Right cardiac atrium (tissue), 5 donors: Measurements from ENCODE around the gene EMC1. TPM values are rescaled to one million over a fixed set of nuclear protein-coding genes. Genes with fewer than 3 reads are reported as not detected.
"Not testable (repeated sequence)": the region's sequence is repeated elsewhere in the genome, so short reads cannot be mapped to it uniquely, and the experiment has no call there.

Experiments
- ATAC-seq, 2 donors: fragments of 200-7000 bp; cut with Tn5 transposase; one replicate each; pipeline versions ENCODE4 v1.8.0 to v1.9.1; 2020; ENCODE audit warnings: moderate library complexity in 2 of 2, mild to moderate bottlenecking in 1 of 2
- DNase-seq, 3 donors: peaks; one replicate each; pipeline ENCODE4 v3.0.0-alpha.2; 2020
- H3K27ac ChIP-seq: one replicate; pipeline ENCODE4 v1.5.1; 2013; ENCODE audit warnings: mild to moderate bottlenecking, low read length, control low read depth, moderate library complexity
- H3K27me3 ChIP-seq: one replicate; pipeline ENCODE4 v1.6.1; 2013; ENCODE audit not compliant: control insufficient read depth, insufficient read depth
- H3K4me1 ChIP-seq: one replicate; pipeline ENCODE4 v1.6.1; 2013; ENCODE audit warnings: low read length; ENCODE audit not compliant: control insufficient read depth, insufficient read depth
- H3K4me3 ChIP-seq: one replicate; pipeline ENCODE4 v1.5.1; 2013; ENCODE audit warnings: low read length, control low read depth
- H3K9me3 ChIP-seq: one replicate; pipeline ENCODE4 v1.6.1; 2013; ENCODE audit warnings: low read length; ENCODE audit not compliant: control insufficient read depth
- WGBS: extraction: QIAGEN DNeasy Blood & Tissue Kit; methylation state at CpG from one replicate; pipeline ENCODE4 v1.1.7; 2013; 5-methylcytosine and 5-hydroxymethylcytosine counted together
- intact Hi-C, 4 donors: fragments of 100-400 bp; cut with DNase I; formaldehyde crosslinking; loops; one replicate each; pipeline versions ENCODE4 v1.11.0 to v1.14.0; 2022 to 2023
- long read RNA-seq, 4 donors: library from polyadenylated mRNA; unstranded; transcript quantifications; one replicate each; pipeline ENCODE4 v2.0.0, GENCODE V29; 2020 to 2021
- polyA plus RNA-seq: library from polyadenylated mRNA; stranded (reverse); fragments of 200-250 nt; gene quantifications from one replicate; pipeline ENCODE4 v1.2.3, GENCODE V29; 2013
- total RNA-seq, 4 donors: library from RNA; stranded (reverse); fragmentation: NEBNext Ultra II Directional; extraction: Animal tissue kit (Norgen Biotek cat#: 25700); gene quantifications; one replicate each; pipeline ENCODE4 v1.2.1, GENCODE V29; 2021
- donor health status: healthy with polysubstance abuse.
- donor health status: DM: no; HTN: yes; CAD: no.
- donor health status: DM: no; HTN: no; CAD: no.
- donor health status: DM: no; HTN: yes; CAD: no; lungs with severe emphysema.
- donor health status: DM: yes; HTN: yes; CAD: no.

The EMC1 gene
- 10 to 100 TPM; 25.9 to 31.9 (median 30.8) TPM for total RNA-seq
- 11.5 TPM for polyA plus RNA-seq
- long read RNA-seq, donor 1, full-length matches to known transcripts, result 48 of 65 reads
- long read RNA-seq, donor 1, partial matches to known transcripts, result 9 of 65 reads
- long read RNA-seq, donor 1, other reads (novel, unspliced or antisense), result 8 of 65 reads
- long read RNA-seq, donor 2, full-length matches to known transcripts, result 24 of 29 reads
- long read RNA-seq, donor 2, partial matches to known transcripts, result 3 of 29 reads
- long read RNA-seq, donor 2, other reads (novel, unspliced or antisense), result 2 of 29 reads
- long read RNA-seq, donor 3, full-length matches to known transcripts, result 142 of 177 reads
- long read RNA-seq, donor 3, partial matches to known transcripts, result 9 of 177 reads
- long read RNA-seq, donor 3, other reads (novel, unspliced or antisense), result 26 of 177 reads
- long read RNA-seq, donor 4, full-length matches to known transcripts, result 19 of 24 reads
- long read RNA-seq, donor 4, partial matches to known transcripts, result 1 of 24 reads
- long read RNA-seq, donor 4, other reads (novel, unspliced or antisense), result 4 of 24 reads

GRCh38 chr1:19251305-19252196, at the start of gene EMC1, which contains the start of gene MRTO4:
Gene EMC1 (minus strand): TSS chr1:19251524. CDS start chr1:19251509, 15 bp downstream.
Gene MRTO4 (plus strand): TSS chr1:19251805. CDS start chr1:19251836, 31 bp downstream.
- Histone ChIP-seq H3K9me3 (no peaks in the 10 kb centered on the region), H3K4me3 (peak within 1 kb of the TSS; percentile 74), H3K27me3 (no peaks in the 10 kb centered on the region), H3K27ac (peak within 1 kb of the TSS; percentile 88), H3K4me1 (peaks cover 4% of the 10 kb centered on the region)
- intact Hi-C loops, result no loop called here
- ATAC-seq, result peak; percentile 97 to 98
- DNase-seq, result peak; percentile 86 to 96 (median 94)
- WGBS, result under 1% methylated on average over 81 of the region's 81 CpGs

DNA sequence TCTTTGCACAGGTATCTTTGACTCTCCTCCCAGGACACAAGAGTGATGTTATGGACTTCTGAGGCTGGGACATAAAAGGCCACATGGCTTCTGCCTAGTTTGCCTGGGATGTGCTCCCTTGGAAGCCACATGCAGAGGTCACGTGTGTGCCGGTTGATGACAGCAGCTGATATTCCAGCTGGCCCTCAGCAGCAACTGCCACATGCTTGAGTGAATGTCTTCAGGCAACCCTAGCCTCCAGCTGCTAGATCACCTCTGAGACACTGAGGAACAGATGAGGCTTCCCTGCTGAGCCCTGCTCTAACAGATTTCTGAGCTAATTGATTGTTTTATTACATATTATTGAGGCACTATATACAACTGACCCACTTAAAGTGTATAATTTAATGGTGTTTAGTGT, 48.9 kb upstream of the EMC1 start:
- no peaks in the 10 kb centered on the region for H3K4me1 ChIP-seq
- no peak overlapping the region for H3K4me3 ChIP-seq
- intact Hi-C loops, result no loop called here
- H3K9me3 ChIP-seq, result no peaks in the 10 kb centered on the region
- no peak overlapping the region for H3K27ac ChIP-seq
- no peak for ATAC-seq
- 89% methylated on average over 2 of the region's 2 CpGs for WGBS
- no peaks in the 10 kb centered on the region for H3K27me3 ChIP-seq
- no peak for DNase-seq

GRCh38 chr1:19294638-19295037, 43.3 kb upstream of the EMC1 start:
- Histone ChIP-seq H3K4me3 (no peak overlapping the region), H3K4me1 (no peaks in the 10 kb centered on the region), H3K27me3 (no peaks in the 10 kb centered on the region), H3K9me3 (peaks cover 3% of the 10 kb centered on the region), H3K27ac (no peak overlapping the region)
- 96% methylated on average over 2 of the region's 2 CpGs for WGBS
- ATAC-seq (no peak), DNase-seq (no peak)
- intact Hi-C loops, result no loop called here

DNA sequence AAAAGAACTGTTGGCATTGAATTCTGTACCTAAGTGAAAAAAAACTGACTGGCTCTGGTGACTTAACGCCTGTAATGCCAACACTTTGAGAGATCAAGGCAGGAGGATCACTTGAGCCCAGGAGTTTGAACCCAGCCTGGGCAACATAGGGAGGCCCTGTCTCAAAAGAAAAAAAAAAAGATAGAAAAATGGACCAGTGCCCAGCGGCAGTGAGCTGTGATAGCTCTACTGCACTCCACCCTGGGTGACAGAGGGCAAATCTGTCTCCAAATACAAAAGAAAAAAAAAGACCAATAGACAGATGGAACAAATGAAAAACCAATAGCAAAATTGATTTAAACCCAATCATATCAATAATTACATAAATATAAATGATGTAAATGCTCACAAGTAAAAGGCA, 37.9 kb upstream of the EMC1 start:
- H3K9me3 ChIP-seq, result no peaks in the 10 kb centered on the region
- 24% methylated on average over 2 of the region's 2 CpGs for WGBS
- H3K4me3 ChIP-seq, result peak overlapping the region; percentile 5
- no peak overlapping the region for H3K27ac ChIP-seq
- peak; percentile 53 to 58 for ATAC-seq
- no peaks in the 10 kb centered on the region for H3K27me3 ChIP-seq
- intact Hi-C loops, result no loop called here
- DNase-seq, result no peak
- no peaks in the 10 kb centered on the region for H3K4me1 ChIP-seq

DNA sequence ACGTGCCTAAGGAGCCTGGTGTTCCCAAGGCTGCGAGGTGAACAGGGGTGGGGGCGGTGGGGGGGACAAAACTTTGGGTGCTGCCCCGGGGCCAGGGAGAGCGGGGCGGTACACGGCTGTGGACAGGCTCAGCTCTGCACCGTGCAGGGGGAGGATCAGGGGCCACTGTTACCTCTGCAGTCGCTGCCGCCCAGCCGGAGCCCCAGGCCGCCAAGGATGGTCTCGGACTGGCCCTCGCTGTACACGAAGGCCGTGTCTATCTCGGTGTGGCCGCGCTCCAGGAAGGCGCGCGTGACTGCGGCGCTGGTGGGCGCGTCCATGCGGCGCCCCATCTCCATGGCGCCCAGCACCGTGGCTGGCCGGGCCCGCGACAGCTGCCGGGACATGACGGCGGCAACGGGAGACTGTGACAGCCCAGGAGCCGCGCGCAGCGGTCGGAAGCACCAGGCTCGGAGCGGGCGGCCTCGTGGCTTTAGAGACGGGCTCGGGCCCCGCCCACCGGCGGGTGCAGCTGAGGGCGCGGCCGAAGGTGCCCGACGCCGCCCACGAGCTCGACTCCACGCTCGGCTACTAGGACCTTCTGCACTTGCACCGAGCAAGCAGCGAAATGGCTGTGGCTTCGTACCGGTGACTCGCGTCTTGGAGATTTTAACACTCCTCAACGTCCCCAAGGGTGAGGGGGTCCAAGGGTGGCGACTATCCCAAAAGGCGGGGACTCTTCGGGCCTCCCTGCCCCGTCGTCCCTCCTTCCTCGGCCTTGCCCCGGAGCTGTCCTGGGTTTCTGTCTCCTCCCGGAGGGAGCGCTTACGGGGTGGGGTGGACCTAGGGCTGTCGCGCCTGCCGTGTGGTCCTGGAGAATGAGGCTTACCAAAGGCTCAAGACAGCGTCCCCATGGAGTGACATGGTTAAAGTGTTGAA, 37.3 kb upstream of the EMC1 start, which contains the start of gene AKR7A3:
Gene AKR7A3 (minus strand): TSS at position 447 of the 918 bp plus-strand sequence. CDS start 61 bp downstream, at position 386.
- H3K9me3 ChIP-seq, intact Hi-C loops, H3K4me1 ChIP-seq, H3K27ac ChIP-seq, H3K27me3 ChIP-seq: not testable (repeated sequence)
- H3K4me3 ChIP-seq, result peak within 1 kb of the TSS; percentile 5
- DNase-seq (peak; percentile 65 to 83 (median 74)), ATAC-seq (peak; percentile 84 to 90)
- WGBS, result 12% methylated on average over 71 of the region's 82 CpGs

- intact Hi-C loops, result no loop called here
- Histone ChIP-seq H3K4me1 (no peaks in the 10 kb centered on the region), H3K27ac (no peak overlapping the region), H3K27me3 (no peaks in the 10 kb centered on the region), H3K9me3 (no peaks in the 10 kb centered on the region), H3K4me3 (no peak overlapping the region)
- peak in 1 of 2 donors; percentile 14 for ATAC-seq
- DNase-seq, result no peak
- WGBS, result 91% methylated on average over 13 of the region's 13 CpGs
These were observed 36.3 kb upstream of the EMC1 start for GRCh38 chr1:19287436-19288185.

GRCh38 chr1:19285807-19286206, 34.5 kb upstream of the EMC1 start:
- ATAC-seq, intact Hi-C loops: not testable (repeated sequence)
- WGBS, result 89% methylated on average over 3 of the region's 3 CpGs

DNA sequence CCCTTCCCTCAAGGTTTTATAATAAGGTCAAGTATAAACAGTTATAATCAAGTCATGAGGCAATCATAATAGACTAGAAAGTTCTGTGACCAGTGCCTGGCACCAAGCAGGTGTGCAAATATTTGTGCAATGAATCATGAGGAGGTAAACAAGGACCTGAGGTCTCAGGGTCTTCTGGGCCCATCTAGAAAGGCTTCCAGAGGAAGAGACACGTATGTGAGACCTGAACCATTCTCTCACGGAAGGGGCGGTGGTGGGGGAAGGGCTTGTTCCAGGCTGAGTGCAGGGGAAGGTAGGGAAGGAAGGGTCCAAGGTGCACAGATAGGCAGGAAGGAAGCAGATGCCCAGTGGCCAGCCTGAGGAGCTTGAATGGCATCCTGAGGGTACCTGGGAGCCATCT, 34.0 kb upstream of the EMC1 start:
- ATAC-seq, DNase-seq, H3K9me3 ChIP-seq, H3K4me1 ChIP-seq, H3K4me3 ChIP-seq, H3K27me3 ChIP-seq, intact Hi-C loops, H3K27ac ChIP-seq: not testable (repeated sequence)
- 89% methylated on average over 3 of the region's 3 CpGs for WGBS

More at GRCh38 chr1:19285807-19286206, 34.5 kb upstream of the EMC1 start:
- DNase-seq, H3K27ac ChIP-seq, H3K4me3 ChIP-seq, H3K4me1 ChIP-seq, H3K9me3 ChIP-seq, H3K27me3 ChIP-seq: not testable (repeated sequence)

DNA sequence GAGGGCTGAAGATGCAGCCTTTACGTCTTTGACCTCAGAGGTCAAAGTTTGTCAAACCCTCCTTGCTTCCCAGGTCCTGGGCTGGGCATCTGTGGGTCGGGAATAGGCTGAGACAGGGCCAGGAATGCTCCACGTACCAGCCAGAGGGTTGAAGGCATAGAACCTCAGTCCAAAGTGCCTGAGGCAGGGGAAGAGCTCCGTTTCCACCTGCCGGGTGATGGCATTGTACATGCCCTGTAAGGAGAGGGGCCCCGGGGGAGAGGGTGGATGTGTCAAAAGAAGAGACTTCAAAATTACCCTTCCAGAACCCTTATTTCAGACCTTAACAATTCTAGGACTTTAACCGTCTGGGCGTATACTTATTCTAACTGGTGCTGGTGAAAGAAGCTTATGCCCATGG, 33.6 kb upstream of the EMC1 start:
- Histone ChIP-seq H3K27me3 (no peaks in the 10 kb centered on the region), H3K4me1 (no peaks in the 10 kb centered on the region), H3K27ac (no peak overlapping the region), H3K4me3 (no peak overlapping the region), H3K9me3 (no peaks in the 10 kb centered on the region)
- DNase-seq (no peak), ATAC-seq (no peak)
- WGBS, result 86% methylated on average over 8 of the region's 8 CpGs
- intact Hi-C loops, result no loop called here
